NOMO-1 (cell line): Measurements from ENCODE around the gene BST2.

Experiments
- DNase-seq, 2 experiments: peaks; one replicate each; lab custom pipeline; 2025; ENCODE audit not compliant: unreplicated experiment in 2 of 2; lab: John Stamatoyannopoulos, UW

The BST2 gene, protein sequence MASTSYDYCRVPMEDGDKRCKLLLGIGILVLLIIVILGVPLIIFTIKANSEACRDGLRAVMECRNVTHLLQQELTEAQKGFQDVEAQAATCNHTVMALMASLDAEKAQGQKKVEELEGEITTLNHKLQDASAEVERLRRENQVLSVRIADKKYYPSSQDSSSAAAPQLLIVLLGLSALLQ

GRCh38 chr19:17405250-17406045 lies at the start of gene BST2:
BST2 (minus strand) TSS chr19:17405630; CDS start chr19:17405575, 55 bp downstream.
- DNase-seq, result peak; percentile 91 to 95

GRCh38 chr19:17454576-17455071 lies 49.2 kb upstream of the BST2 start:
- DNase-seq, result no peak

DNA sequence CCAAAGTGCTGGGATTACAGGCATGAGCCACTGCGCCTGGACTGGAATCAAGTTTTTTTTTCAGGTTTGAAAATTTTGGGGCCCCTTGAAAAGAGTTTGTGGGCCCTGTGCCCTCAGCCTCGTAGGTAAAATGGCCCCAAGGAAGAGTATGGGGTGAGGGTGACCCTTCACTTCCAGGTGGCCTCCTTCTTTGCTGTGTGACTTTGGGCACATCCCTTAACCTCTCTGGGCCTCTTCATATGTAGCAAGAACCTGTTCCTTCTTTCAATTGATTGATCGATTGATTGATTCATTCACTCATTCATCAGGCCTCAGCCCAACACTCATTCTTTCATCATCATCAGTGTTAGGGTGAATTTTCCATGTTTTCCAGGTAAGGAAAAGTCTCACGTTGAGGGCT lies 46.4 kb upstream of the BST2 start:
- no peak for DNase-seq

- peak in 1 of 2 experiments; percentile 44 for DNase-seq
Measured at GRCh38 chr19:17450264-17451075, 45.0 kb upstream of the BST2 start.

- peak; percentile 45 to 49 for DNase-seq
Measured at GRCh38 chr19:17448131-17448967, 42.9 kb upstream of the BST2 start, which contains the start of gene TMEM221. TMEM221 (minus strand) TSS chr19:17448668; CDS start chr19:17448462, 206 bp downstream.

- DNase-seq, result no peak
Measured at GRCh38 chr19:17447704-17448130, 42.3 kb upstream of the BST2 start.

DNA sequence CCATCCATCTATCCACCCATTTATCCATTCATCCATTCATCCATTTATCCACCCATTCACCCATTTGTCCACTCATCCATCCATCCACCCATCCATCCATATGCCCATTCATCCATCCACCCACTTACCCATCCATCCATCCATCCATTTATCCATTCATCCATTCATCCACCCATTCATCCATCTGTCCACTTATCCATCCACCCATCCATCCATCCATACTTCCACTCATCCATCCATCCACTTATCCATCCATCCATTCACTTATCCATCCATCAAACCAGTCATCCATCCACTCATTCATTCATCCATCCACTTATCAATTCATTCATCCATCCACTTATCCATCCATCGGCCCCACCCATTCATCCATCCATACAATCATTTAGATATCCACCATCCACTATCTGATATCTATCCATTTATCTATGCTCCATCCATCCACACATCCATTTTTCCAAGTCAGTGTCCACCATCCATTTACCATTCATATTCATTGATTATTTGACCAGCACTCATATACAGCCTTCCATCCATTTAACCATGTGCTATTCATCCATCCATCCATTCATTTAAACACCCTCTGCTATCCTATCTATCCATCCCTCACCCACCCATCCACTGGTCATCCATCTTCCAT lies 40.2 kb upstream of the BST2 start:
- no peak for DNase-seq

DNA sequence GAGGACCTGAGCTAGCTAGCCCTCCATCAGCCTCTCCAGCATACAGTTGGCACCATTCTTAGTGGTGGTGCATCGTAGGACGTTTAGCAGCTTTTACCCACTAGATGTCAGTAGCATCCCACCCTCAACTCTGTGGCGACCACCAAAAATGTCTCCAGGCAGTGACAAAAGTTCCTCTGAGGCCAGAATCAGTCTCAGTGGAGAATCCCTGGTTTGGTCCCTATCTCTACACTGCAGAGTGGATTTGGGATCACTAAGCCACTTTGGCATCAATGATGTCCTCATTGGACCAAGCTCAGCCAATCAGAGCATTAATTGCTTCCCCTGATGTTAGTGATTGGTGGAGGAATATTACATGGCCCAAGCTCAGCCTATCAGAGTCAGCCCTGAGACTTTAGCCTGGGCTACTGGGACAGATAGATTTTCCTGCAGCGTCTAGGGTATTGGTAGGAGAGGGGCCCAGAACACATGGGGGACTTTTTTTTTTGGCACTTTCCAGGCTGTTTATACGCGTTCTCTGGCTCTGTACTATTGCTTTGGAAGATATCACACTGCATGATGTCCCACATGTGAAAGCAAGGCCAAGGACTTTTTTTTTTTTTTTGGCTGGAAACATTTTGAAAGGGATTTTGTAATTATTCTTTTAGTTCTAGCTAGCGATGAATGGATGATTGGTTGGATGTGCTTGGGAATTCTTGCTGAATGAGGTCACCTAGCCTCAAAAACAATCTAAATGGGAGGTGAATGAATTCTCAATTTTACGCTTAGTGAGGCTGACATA lies 36.0 kb upstream of the BST2 start:
- DNase-seq, result peak; percentile 19 to 26

DNA sequence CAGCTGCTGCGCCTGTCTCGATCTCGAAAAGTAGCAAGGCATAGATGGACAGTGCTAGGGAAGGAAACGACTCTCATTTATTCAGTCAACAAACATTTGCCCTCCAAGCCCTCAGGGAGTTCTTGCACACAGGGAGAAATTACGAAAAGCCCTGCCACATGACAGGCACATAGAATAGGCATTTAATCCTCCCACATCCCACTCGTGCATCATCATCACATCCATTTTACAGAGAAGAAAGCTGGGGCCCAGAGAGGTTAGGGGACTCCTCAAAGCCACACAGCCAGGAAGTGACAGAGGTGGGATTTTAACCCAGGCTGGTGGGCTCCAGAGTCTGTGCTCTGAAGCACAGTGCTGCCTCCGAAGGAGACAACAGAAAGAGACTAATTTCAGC lies 31.4 kb upstream of the BST2 start:
- DNase-seq, result no peak

DNA sequence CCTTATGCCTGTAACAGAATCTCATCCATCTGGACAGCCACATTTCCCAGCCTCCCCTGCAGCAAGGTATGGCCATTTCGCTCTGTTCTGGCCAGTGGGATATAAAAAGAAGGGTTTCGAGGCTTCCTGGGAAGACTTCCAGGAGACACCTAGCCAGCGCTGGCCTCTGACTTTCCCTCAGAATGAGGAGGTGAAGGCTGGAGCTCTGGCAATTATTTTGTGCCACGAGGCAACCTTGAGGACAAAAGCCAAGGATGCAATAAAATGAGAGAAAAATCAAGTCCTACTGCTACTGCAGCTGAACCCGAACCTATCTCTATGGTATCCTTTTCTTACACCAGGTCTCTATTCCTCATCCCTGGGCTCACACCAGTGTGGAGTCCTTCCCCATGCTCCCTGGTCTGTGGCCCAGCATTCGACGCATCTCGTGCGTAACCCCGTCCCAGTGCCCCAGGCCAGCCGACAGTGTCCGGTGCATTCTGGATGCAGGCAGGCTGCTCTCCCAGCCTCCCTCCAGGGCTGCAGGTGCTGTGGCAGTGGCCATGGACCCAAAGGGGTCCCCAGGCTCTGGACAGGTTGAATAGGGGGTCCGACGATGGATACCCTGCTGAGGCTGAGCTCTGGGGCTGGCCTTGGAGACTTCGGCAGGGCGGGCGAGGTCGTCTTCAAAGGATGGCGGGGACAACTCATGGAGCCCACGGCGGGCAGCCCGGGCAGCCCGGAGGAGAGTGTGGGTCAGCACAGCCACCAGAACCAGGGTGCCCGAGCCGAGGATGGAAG lies 30.9 kb upstream of the BST2 start:
- DNase-seq, result no peak

- no peak for DNase-seq
Measured at GRCh38 chr19:17435218-17435617, 29.8 kb upstream of the BST2 start.

DNA sequence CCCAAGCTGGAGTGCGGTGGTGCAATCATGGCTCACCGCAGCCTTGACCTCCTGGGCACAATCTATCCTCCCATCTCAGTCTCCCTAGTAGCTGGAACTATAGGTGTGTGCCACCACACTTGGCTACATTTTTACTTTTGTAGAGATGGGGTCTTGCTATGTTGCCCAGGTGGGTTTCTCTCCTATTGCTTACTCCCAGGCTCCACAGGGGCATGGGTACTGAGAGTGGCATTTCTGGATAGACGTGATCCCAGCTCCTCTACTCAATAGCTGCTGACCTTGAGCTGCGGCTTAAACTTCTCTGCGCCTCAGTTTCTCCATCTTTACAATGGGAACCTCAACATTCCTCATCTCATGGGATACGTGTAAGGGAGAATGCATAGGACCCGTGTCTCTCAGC lies 26.0 kb upstream of the BST2 start:
- no peak for DNase-seq

DNA sequence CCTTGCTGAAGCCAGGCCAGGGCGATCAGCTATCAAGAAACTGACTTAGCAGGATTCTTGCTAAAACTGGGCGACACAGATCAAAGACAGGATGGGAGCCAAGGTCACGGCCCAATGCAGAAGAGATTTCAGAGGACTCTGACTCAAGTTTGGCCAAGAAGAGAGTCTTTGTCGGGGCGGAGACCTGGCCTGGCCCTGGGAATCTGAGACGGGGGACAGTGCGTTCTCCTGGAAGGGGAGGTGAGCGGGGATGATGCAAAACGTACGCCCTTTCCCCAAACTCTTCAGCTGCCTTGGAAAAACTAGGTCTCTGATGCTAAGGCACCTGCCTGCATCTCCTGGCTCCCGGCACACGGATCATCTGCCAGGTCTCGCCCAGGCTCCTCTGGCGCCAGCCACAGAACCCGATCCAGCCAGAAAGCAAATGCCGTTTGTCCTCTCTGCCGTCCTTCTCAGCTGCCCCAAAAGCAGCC lies 24.2 kb upstream of the BST2 start:
- DNase-seq, result no peak

- no peak for DNase-seq
Measured at GRCh38 chr19:17424743-17425365, 19.4 kb upstream of the BST2 start.

- DNase-seq, result no peak
Measured at GRCh38 chr19:17423429-17424208, 18.2 kb upstream of the BST2 start.

DNA sequence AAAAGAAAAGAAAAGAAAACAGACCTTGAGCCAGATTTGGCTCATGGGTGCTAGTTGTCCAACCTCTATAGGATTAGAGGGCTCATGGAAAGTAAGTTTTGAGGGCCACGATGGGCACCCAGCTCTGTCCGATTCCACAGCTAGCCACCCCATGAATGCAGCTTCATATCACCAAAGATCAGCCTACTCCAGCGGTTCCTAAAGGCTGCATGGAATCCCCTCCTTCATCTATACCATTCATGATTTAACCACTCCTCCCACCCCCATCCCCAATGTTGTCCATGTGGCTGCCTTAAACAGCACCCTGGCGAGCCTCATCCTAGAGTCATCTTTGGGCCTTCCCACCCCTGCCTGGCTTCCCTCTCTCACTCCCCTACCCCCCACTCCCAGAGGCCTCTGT lies 16.5 kb upstream of the BST2 start:
- DNase-seq, result no peak

DNA sequence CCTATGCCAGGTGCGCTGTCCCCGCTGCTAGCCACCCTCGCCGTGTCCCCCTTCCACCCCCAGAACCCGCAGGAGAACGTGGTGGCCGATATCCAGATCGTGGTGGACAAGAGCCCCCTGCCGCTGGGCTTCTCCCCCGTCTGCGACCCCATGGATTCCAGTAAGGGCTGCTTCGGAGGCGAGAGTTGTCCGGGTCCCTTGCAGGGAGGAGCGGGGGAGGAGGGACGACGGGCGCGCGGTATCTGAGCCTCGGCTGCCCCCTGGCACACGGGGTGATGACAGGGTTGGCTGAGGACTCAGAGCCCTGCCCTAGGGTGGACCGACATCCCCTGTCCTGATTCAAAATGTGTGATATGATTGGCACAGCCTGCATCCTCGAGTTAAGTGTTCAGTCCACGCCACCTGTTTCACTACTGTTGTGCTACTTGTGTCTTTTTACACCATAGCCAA lies 15.1 kb upstream of the BST2 start:
- no peak for DNase-seq
